H9 (cell line): ENCODE measurements around the gene ILK. TPM values are rescaled to one million over a fixed set of nuclear protein-coding genes. Genes with fewer than 3 reads are reported as not detected.

ENCODE experiments used
- DNase-seq: peaks from one replicate; pipeline ENCODE4 v3.0.0-alpha.2; 2017
- H2AFZ ChIP-seq: one replicate; pipeline ENCODE4 v1.6.1; 2013; ENCODE audit warnings: mild to moderate bottlenecking, low read length, control low read depth, moderate library complexity
- H2AK5ac ChIP-seq: 2 replicates; pipeline ENCODE4 v1.6.1; 2013; ENCODE audit warnings: low read length, control low read depth, mixed read lengths; ENCODE audit not compliant: insufficient read length
- H2BK120ac ChIP-seq: one replicate; pipeline ENCODE4 v1.6.1; 2013; ENCODE audit warnings: low read depth, mild to moderate bottlenecking, low read length, control low read depth, inconsistent platforms; ENCODE audit not compliant: poor library complexity, severe bottlenecking
- H2BK12ac ChIP-seq: 2 replicates; pipeline ENCODE4 v1.6.1; 2013; ENCODE audit warnings: low read length, control low read depth, mixed read lengths, low read depth; ENCODE audit not compliant: insufficient read length
- H2BK15ac ChIP-seq: 2 replicates; pipeline ENCODE4 v1.6.1; 2013; ENCODE audit warnings: low read depth, low read length, control low read depth
- H2BK20ac ChIP-seq: one replicate; pipeline ENCODE4 v1.6.1; 2013; ENCODE audit warnings: low read depth, mild to moderate bottlenecking, low read length, control low read depth, inconsistent platforms; ENCODE audit not compliant: poor library complexity, severe bottlenecking
- H2BK5ac ChIP-seq: 2 replicates; pipeline ENCODE4 v1.6.1; 2013; ENCODE audit warnings: low read length, control low read depth, mixed read lengths; ENCODE audit not compliant: insufficient read length
- H3K14ac ChIP-seq: 2 replicates; pipeline ENCODE4 v1.6.1; 2013; ENCODE audit warnings: low read length, control low read depth; ENCODE audit not compliant: insufficient read depth
- H3K18ac ChIP-seq: 2 replicates; pipeline ENCODE4 v1.6.1; 2013; ENCODE audit warnings: low read depth, mild to moderate bottlenecking, mixed read lengths, low read length, control low read depth; ENCODE audit not compliant: insufficient read length
- H3K23ac ChIP-seq: 2 replicates; pipeline ENCODE4 v1.6.1; 2013; ENCODE audit warnings: low read length, control low read depth, mixed read lengths, low read depth; ENCODE audit not compliant: insufficient read length
- H3K23me2 ChIP-seq: 2 replicates; pipeline ENCODE4 v1.6.1; 2013; ENCODE audit warnings: low read depth, mild to moderate bottlenecking, mixed read lengths, low read length, control low read depth; ENCODE audit not compliant: insufficient read length, poor library complexity, severe bottlenecking
- H3K27ac ChIP-seq: 2 replicates; pipeline ENCODE4 v1.5.1; 2013; ENCODE audit warnings: low read length, control low read depth, mixed read lengths, low read depth; ENCODE audit not compliant: insufficient read length
- H3K27me3 ChIP-seq: 2 replicates; pipeline ENCODE4 v1.6.1; 2013; ENCODE audit warnings: low read length, control low read depth, inconsistent platforms; ENCODE audit not compliant: insufficient read depth
- H3K4ac ChIP-seq: 2 replicates; pipeline ENCODE4 v1.6.1; 2013; ENCODE audit warnings: low read depth, mild to moderate bottlenecking, control low read depth, inconsistent platforms, low read length, moderate library complexity
- H3K4me1 ChIP-seq: 2 replicates; pipeline ENCODE4 v1.6.1; 2013; ENCODE audit warnings: low read length, control low read depth, inconsistent platforms; ENCODE audit not compliant: insufficient read depth
- H3K4me2 ChIP-seq: 2 replicates; pipeline ENCODE4 v1.6.1; 2013; ENCODE audit warnings: low read length, control low read depth, mixed read lengths; ENCODE audit not compliant: insufficient read length, insufficient read depth
- H3K56ac ChIP-seq: 2 replicates; pipeline ENCODE4 v1.6.1; 2013; ENCODE audit warnings: low read depth, mild to moderate bottlenecking, mixed read lengths, low read length, control low read depth; ENCODE audit not compliant: insufficient read length
- H3K79me1 ChIP-seq: 2 replicates; pipeline ENCODE4 v1.6.1; 2013; ENCODE audit warnings: low read depth, mild to moderate bottlenecking, moderate library complexity, low read length, control low read depth, inconsistent platforms; ENCODE audit not compliant: insufficient read depth, poor library complexity, severe bottlenecking
- H3K79me2 ChIP-seq: 2 replicates; pipeline ENCODE4 v1.6.1; 2013; ENCODE audit warnings: low read length, control low read depth, inconsistent platforms; ENCODE audit not compliant: insufficient read depth
- H3K9ac ChIP-seq: 2 replicates; pipeline ENCODE4 v1.6.1; 2013; ENCODE audit warnings: low read length, control low read depth, mixed read lengths; ENCODE audit not compliant: insufficient read length; ENCODE audit errors: extremely low read depth
- H3K9me3 ChIP-seq: one replicate; pipeline ENCODE4 v1.6.1; 2013; ENCODE audit warnings: low read depth, low read length, inconsistent platforms; ENCODE audit not compliant: control insufficient read depth
- H3T11ph ChIP-seq: one replicate; pipeline ENCODE4 v1.6.1; 2013; ENCODE audit warnings: mild to moderate bottlenecking, low read length, control low read depth, inconsistent platforms
- H4K20me1 ChIP-seq: one replicate; pipeline ENCODE4 v1.6.1; 2013; ENCODE audit not compliant: control insufficient read depth, insufficient read length, insufficient read depth
- H4K5ac ChIP-seq: 2 replicates; pipeline ENCODE4 v1.6.1; 2013; ENCODE audit warnings: low read depth, mild to moderate bottlenecking, mixed read lengths, low read length, control low read depth; ENCODE audit not compliant: insufficient read length
- H4K8ac ChIP-seq: replicated peaks from 2 replicates; pipeline ENCODE4 v1.6.1; 2013; ENCODE audit warnings: low read length, control low read depth, mixed read lengths, low read depth; ENCODE audit not compliant: insufficient read length
- H4K91ac ChIP-seq: 2 replicates; pipeline ENCODE4 v1.6.1; 2013; ENCODE audit warnings: low read depth, mild to moderate bottlenecking, moderate library complexity, mixed read lengths, low read length, control low read depth; ENCODE audit not compliant: insufficient read length
- H3K27ac Mint-ChIP-seq, 3 experiments: 2 replicates in 2 of 3; 3 replicates in 1 of 3; pipeline ENCODE4 v1.8.0; 2020 to 2021; ENCODE audit warnings: mixed read lengths in 3 of 3, mild to moderate bottlenecking in 1 of 3, moderate library complexity in 1 of 3
- H3K27me3 Mint-ChIP-seq: 2 replicates; pipeline ENCODE4 v1.8.0; 2021; ENCODE audit warnings: low read depth, mild to moderate bottlenecking, moderate library complexity, mixed read lengths
- H3K36me3 Mint-ChIP-seq, 3 experiments: 2 replicates in 2 of 3; 3 replicates in 1 of 3; pipeline ENCODE4 v1.8.0; 2020 to 2021; ENCODE audit warnings: low read depth in 3 of 3, mixed read lengths in 3 of 3; ENCODE audit not compliant: insufficient read depth in 1 of 3
- H3K4me1 Mint-ChIP-seq, 2 experiments: 2 replicates each; pipeline ENCODE4 v1.8.0; 2020; ENCODE audit warnings: mixed read lengths in 2 of 2
- H3K4me3 Mint-ChIP-seq, 2 experiments: 2 replicates in 1 of 2; 3 replicates in 1 of 2; pipeline ENCODE4 v1.8.0; 2020 to 2021; ENCODE audit warnings: mild to moderate bottlenecking in 2 of 2, mixed read lengths in 2 of 2, moderate library complexity in 1 of 2
- H3K9me3 Mint-ChIP-seq, 2 experiments: 2 replicates in 1 of 2; 3 replicates in 1 of 2; pipeline ENCODE4 v1.8.0; 2020; ENCODE audit warnings: mild to moderate bottlenecking in 2 of 2, mixed read lengths in 2 of 2, moderate library complexity in 1 of 2
- CTCF ChIP-seq: fragments of 200-600 bp; sonication (generic); conservative IDR thresholded peaks from 3 replicates; pipeline ENCODE4 v1.8.0; 2021; ENCODE audit warnings: antibody characterized with exemption, mild to moderate bottlenecking
- WGBS: extraction: QIAGEN DNeasy Blood & Tissue Kit; methylation state at CpG from one replicate; pipeline ENCODE4 v1.1.7; 2013; ENCODE audit warnings: missing lambda C conversion rate, low lambda C conversion rate, mixed read lengths; ENCODE audit not compliant: insufficient read length; ENCODE audit errors: extremely low coverage; 5-methylcytosine and 5-hydroxymethylcytosine counted together
- total RNA-seq: library from RNA; stranded (reverse); gene quantifications from 2 replicates; pipeline ENCODE4 v1.2.1, GENCODE V29; 2021

ILK gene
- total RNA-seq, 1 experiment from 2014 or later = 100 TPM

- no peaks in the 10 kb centered on the region for H4K20me1 ChIP-seq
- no peak overlapping the region for H2BK12ac ChIP-seq
- no peak overlapping the region for H2AFZ ChIP-seq
- Mint-ChIP-seq H3K9me3 (no peaks in the 10 kb centered on the region; a peak in 1 of 5 replicates), H3K4me1 (peaks cover 29 to 39% of the 10 kb centered on the region in 2 experiments), H3K27me3 (no peaks in the 10 kb centered on the region), H3K4me3 (no peak overlapping the region), H3K27ac (peak overlapping the region in 2 of 3 experiments; percentile 5 to 18; a peak in 3 of 7 replicates), H3K36me3 (no peaks in the 10 kb centered on the region; a peak in 2 of 7 replicates)
- H3K79me2 ChIP-seq = no peaks in the 10 kb centered on the region
- H2BK5ac ChIP-seq = no peak overlapping the region
- H3K23ac ChIP-seq = no peak overlapping the region
- H4K5ac ChIP-seq = no peak overlapping the region
- H4K8ac ChIP-seq = no peak overlapping the region
- H2BK120ac ChIP-seq = no peak overlapping the region
- H3K9ac ChIP-seq = no peak overlapping the region
- no peaks in the 10 kb centered on the region for H3K79me1 ChIP-seq
- no peak overlapping the region for H2AK5ac ChIP-seq
- no peak overlapping the region for H3K56ac ChIP-seq
- no peak overlapping the region for H3K4me2 ChIP-seq
- H3K23me2 ChIP-seq = no peaks in the 10 kb centered on the region
- H3T11ph ChIP-seq = no peak overlapping the region
- H3K18ac ChIP-seq = no peak overlapping the region
- no peak overlapping the region for H2BK20ac ChIP-seq
- H3K4ac ChIP-seq = no peak overlapping the region
- no peaks in the 10 kb centered on the region for H3K27me3 ChIP-seq
- no peak for DNase-seq
- H4K91ac ChIP-seq = no peak overlapping the region
- no peak overlapping the region for H3K27ac ChIP-seq
- no CpG with 5 or more reads among the region's 2 CpGs for WGBS
- no peak for TF ChIP-seq CTCF
- H3K14ac ChIP-seq = no peak overlapping the region
- peaks cover 6% of the 10 kb centered on the region; the same call in 1 of the 2 replicates for H3K4me1 ChIP-seq
- no peak overlapping the region for H2BK15ac ChIP-seq
- H3K9me3 ChIP-seq = no peaks in the 10 kb centered on the region
Measured at GRCh38 chr11:6565325-6565724, 38.2 kb upstream of the ILK start.
